HG02678 (cell line): ENCODE data around the gene DEFB129.
"Not testable (repeated sequence)": the region's sequence is repeated elsewhere in the genome, so short reads cannot be mapped to it uniquely, and the experiment has no call there.

Source experiments
- ATAC-seq: cut with Tn5 transposase; IDR thresholded peaks from one replicate; pipeline ENCODE4 v1.9.1; 2021; ENCODE audit warnings: mild to moderate bottlenecking, moderate library complexity; ENCODE audit not compliant: unreplicated experiment

The DEFB129 gene

GRCh38 chr20:226958-227357 is at the start of gene DEFB129:
DEFB129 (plus strand) TSS chr20:227258; CDS start chr20:227289, 31 bp downstream.
- no peak for ATAC-seq

- no peak for ATAC-seq
These were observed 42.8 kb upstream of the DEFB129 start for GRCh38 chr20:184288-184687.

- no peak for ATAC-seq
These were observed 39.3 kb upstream of the DEFB129 start for GRCh38 chr20:187733-188132.

- no peak for ATAC-seq
These were observed 37.4 kb upstream of the DEFB129 start, which contains the start of gene DEFB128 for GRCh38 chr20:189611-190010. DEFB128 (minus strand) TSS chr20:189711; CDS start chr20:189623, 88 bp downstream.

- no peak for ATAC-seq
These were observed 28.8 kb upstream of the DEFB129 start for GRCh38 chr20:198225-198624.

- ATAC-seq, result no peak
These were observed 27.1 kb upstream of the DEFB129 start for GRCh38 chr20:199996-200395.

- ATAC-seq, result not testable (repeated sequence)
These were observed 23.4 kb upstream of the DEFB129 start for GRCh38 chr20:203630-204029.

- ATAC-seq, result no peak
These were observed 18.0 kb upstream of the DEFB129 start for GRCh38 chr20:208942-209566.

- ATAC-seq, result no peak
These were observed 16.1 kb upstream of the DEFB129 start for GRCh38 chr20:210809-211502.

GRCh38 chr20:214383-214782 is 12.7 kb upstream of the DEFB129 start:
- ATAC-seq, result no peak

GRCh38 chr20:215796-216195 is 11.3 kb upstream of the DEFB129 start:
- no peak for ATAC-seq

- no peak for ATAC-seq
These were observed 9.8 kb upstream of the DEFB129 start for GRCh38 chr20:217266-217665.

- ATAC-seq, result no peak
These were observed 7.6 kb upstream of the DEFB129 start for GRCh38 chr20:219290-220115.

GRCh38 chr20:221258-221830 is 5.7 kb upstream of the DEFB129 start:
- no peak for ATAC-seq

GRCh38 chr20:225879-226278 is 1.2 kb upstream of the DEFB129 start:
- not testable (repeated sequence) for ATAC-seq

- no peak for ATAC-seq
These were observed 514 bp downstream of the DEFB129 start for GRCh38 chr20:227439-228105.

GRCh38 chr20:235891-236290 is 8.8 kb downstream of the DEFB129 start:
- ATAC-seq, result no peak

- ATAC-seq, result no peak
These were observed 10.4 kb downstream of the DEFB129 start for GRCh38 chr20:237489-237888.

- no peak for ATAC-seq
These were observed 10.9 kb downstream of the DEFB129 start for GRCh38 chr20:237929-238328.

GRCh38 chr20:242905-243304 is 15.8 kb downstream of the DEFB129 start:
- ATAC-seq, result no peak

GRCh38 chr20:251354-251753 is 24.3 kb downstream of the DEFB129 start:
- no peak for ATAC-seq
